ENCODE data around the gene MET. TPM values are rescaled to one million over a fixed set of nuclear protein-coding genes. Genes with fewer than 3 reads are reported as not detected.
"Not testable (repeated sequence)": the region's sequence is repeated elsewhere in the genome, so short reads cannot be mapped to it uniquely, and the experiment has no call there.

Gene MET
- 2.2 and 2.3 TPM in 2 replicates for total RNA-seq

DNA sequence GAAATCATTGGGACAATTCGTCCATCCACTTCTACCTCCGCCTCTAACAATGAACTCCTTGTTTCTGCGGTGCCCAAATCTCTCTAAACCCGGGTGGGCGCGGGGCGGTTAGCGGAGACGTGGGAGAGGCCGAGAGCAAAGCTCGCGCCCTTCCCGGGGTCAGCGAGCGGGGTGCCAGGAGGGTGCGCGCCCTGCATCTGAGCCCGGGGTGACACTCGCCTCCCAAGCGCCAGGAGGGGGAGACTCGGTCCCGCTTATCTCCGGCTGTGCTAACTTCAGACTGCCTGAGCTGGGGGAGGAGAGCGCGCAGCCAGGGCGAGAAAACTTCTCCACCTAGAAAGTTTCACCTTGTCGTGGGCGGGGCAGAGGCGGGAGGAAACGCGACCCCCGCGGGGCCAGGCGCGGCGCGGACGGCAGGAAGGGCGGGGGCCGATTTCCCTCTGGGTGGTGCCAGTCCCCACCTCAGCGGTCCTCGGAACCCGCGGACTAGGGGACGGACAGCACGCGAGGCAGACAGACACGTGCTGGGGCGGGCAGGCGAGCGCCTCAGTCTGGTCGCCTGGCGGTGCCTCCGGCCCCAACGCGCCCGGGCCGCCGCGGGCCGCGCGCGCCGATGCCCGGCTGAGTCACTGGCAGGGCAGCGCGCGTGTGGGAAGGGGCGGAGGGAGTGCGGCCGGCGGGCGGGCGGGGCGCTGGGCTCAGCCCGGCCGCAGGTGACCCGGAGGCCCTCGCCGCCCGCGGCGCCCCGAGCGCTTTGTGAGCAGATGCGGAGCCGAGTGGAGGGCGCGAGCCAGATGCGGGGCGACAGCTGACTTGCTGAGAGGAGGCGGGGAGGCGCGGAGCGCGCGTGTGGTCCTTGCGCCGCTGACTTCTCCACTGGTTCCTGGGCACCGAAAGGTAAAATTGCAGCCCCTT lies at the start of gene MET:
Gene MET, plus strand, starts transcription at position 516 of the 915 bp plus-strand sequence. CDS start 26,889 bp downstream, outside the sequence.
- peak within 1 kb of the TSS; percentile 71 for H3K27ac Mint-ChIP-seq
- peaks cover 9% of the 10 kb centered on the region for H3K4me1 Mint-ChIP-seq
- peak within 1 kb of the TSS; percentile 75 for H3K4me3 Mint-ChIP-seq
- DNase-seq, result peak; percentile 75
- intact Hi-C loops (cut with micrococcal nuclease), result loop anchor here (1.0 to 10.0 kb wide), 7 partner anchors 80 to 417 kb away; partner anchors contain the start of genes CAPZA2 and CAV1
- H3K9me3 Mint-ChIP-seq, result no peaks in the 10 kb centered on the region
- H3K36me3 Mint-ChIP-seq (ENCODE audit: low read depth), result no peaks in the 10 kb centered on the region
- peaks cover 69% of the 10 kb centered on the region for H3K27me3 Mint-ChIP-seq

DNA sequence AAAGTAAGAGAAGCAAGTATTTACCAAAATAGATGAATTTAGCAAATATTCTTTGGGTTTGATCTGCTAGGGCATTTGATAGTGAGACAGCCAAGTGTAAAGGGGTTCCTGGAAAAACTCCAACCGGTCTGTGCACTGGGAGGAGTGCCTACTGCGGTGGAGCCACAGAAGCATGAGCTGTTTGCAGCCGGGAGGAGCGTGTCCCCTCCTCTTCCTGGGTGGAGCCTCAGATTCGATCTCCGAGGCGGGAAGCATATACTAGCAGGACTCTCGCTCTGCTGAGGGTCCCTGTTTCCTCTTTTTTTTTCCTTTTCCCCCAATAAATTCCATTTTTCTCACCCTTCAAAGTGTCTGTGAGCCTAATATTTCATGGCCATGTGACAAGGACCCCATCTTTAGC lies 45.1 kb upstream of the MET start:
- intact Hi-C loops (cut with micrococcal nuclease), result no loop called here
- H3K4me1 Mint-ChIP-seq, result no peaks in the 10 kb centered on the region

DNA sequence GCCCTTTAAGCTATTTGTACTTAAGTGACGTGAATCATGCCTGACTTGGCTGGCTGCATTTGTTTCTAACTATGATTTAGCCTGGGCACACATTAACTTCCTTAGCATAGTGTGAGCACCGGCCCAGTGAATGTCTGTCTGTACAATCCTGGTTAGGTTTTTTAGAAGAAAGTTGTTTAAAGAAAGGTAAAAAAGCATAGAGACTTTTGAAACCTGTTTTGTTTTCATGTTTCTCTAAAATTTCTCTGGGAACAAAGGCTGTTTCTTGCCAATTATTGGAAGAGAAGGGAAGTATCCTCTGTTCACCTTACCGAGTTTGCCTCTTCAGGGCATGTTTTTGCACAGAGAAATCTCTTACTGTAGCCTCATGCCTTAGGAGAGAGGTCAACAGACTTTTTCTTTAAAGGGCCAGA lies 42.9 kb upstream of the MET start:
- no peaks in the 10 kb centered on the region for H3K36me3 Mint-ChIP-seq (ENCODE audit: low read depth)
- no peaks in the 10 kb centered on the region for H3K9me3 Mint-ChIP-seq

More for the DNA sequence above, 45.1 kb upstream of the MET start:
- Mint-ChIP-seq H3K27ac (no peak overlapping the region), H3K9me3 (no peaks in the 10 kb centered on the region), H3K4me3 (no peak overlapping the region), H3K27me3 (peaks cover 14% of the 10 kb centered on the region), H3K36me3 (ENCODE audit: low read depth) (no peaks in the 10 kb centered on the region)
- no peak for DNase-seq

DNA sequence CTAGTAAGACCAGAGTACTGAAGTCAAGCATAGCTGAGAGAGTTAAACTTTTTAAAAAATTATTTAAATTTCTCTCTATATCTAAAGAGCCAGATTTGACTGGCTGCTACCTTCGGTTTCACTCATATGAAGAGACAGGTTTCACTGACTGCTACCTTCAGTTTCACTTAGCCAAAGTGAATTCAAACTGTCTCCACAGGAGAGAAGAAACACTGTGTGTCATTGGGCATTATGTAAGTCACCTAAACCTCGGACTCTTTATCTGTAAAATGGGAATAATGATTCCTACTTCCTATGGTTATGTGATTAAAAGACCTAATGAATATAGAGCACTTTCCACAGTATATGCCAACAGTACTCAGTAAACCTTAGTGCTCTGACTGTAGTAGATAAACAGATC lies 41.6 kb upstream of the MET start:
- Mint-ChIP-seq H3K27me3 (peaks cover 14% of the 10 kb centered on the region), H3K36me3 (ENCODE audit: low read depth) (no peaks in the 10 kb centered on the region), H3K27ac (no peak overlapping the region), H3K4me1 (no peaks in the 10 kb centered on the region), H3K9me3 (no peaks in the 10 kb centered on the region), H3K4me3 (no peak overlapping the region)
- no peak for DNase-seq
- intact Hi-C loops (cut with micrococcal nuclease), result no loop called here

More for the DNA sequence above, 42.9 kb upstream of the MET start:
- H3K27ac Mint-ChIP-seq, result no peak overlapping the region
- intact Hi-C loops (cut with micrococcal nuclease), result no loop called here
- peaks cover 14% of the 10 kb centered on the region for H3K27me3 Mint-ChIP-seq
- no peaks in the 10 kb centered on the region for H3K4me1 Mint-ChIP-seq
- H3K4me3 Mint-ChIP-seq, result no peak overlapping the region
- DNase-seq, result no peak

DNA sequence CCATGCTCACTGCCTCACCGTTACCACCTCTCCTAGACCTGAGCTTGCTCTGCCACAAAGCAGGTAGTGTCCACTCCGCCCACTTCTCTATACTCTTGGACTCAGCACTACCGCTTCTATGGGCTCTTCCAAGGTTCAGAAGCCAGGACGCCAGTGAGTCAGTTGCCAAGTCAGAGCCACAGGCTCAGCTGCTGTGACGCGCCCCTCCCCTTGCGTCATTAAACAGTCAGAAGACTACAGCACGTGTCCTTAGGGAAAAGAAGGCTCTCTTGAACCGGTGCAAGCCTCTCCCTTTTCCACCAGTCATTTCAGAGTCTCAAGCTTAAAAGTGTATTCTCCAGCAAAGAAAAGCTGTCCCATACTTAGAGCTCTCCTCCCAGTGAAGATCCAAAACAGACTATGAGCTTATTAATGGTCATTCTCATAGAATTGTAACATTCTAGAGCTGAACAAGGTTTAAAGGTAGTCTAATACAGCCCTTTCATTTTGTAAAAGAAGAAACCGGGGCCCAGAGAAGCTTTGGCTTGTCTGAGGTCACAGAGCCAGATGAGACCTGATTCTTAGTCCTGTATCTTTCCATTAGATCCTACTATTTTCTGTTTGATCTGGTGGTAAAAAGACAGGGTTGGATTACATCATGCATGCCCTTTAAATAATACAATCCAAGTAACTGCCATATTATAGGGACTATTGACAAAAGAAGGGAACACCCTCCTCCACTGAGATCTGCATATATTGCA lies 40.9 kb upstream of the MET start:
- Mint-ChIP-seq H3K36me3 (ENCODE audit: low read depth) (no peaks in the 10 kb centered on the region), H3K4me3 (no peak overlapping the region), H3K27me3 (peaks cover 12% of the 10 kb centered on the region), H3K27ac (no peak overlapping the region), H3K4me1 (no peaks in the 10 kb centered on the region), H3K9me3 (no peaks in the 10 kb centered on the region)
- intact Hi-C loops (cut with micrococcal nuclease), result no loop called here
- DNase-seq, result no peak

DNA sequence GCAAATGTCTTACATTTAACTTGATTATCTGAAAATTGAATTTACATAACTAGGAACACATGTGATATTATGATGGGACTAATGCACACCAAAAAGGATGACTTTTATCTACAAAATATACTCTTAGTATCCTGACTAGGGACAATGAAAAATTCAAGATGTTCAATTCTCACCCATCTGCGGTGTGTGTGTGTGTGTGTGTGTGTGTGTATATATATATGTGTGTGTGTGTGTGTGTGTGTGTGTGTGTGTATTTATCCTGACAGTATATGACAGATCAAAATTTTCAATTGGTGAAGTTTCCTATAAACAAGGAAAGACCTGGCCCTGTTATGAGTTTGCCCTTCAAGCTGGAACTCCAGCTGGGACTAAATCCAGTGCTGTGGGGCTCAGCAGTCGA lies 40.3 kb upstream of the MET start:
- H3K27ac Mint-ChIP-seq, result no peak overlapping the region
- H3K27me3 Mint-ChIP-seq, result peaks cover 12% of the 10 kb centered on the region
- no peaks in the 10 kb centered on the region for H3K9me3 Mint-ChIP-seq
- H3K4me1 Mint-ChIP-seq, result no peaks in the 10 kb centered on the region
- H3K36me3 Mint-ChIP-seq (ENCODE audit: low read depth), result no peaks in the 10 kb centered on the region
- no peak overlapping the region for H3K4me3 Mint-ChIP-seq
- no peak for DNase-seq
- intact Hi-C loops (cut with micrococcal nuclease), result no loop called here

DNA sequence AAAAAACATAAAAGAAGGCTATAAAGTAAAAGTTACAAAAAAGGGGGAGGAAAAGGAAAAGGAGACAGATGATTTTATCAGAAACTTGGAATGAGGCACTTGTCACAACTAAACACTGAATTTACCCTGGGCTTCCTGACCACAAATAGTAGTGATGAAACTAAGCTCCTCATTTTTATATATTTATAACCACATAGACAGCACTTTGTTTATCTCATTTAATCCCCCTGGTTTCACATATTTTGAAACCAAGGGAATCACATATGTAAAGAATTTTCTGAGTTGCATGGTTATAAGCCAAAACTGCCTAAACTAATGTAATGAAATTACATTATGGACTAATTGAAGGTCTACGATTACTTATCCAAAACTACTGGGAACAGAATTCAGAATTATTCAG lies 39.6 kb upstream of the MET start:
- intact Hi-C loops (cut with micrococcal nuclease), result no loop called here
- no peaks in the 10 kb centered on the region for H3K4me1 Mint-ChIP-seq
- no peak for DNase-seq
- peaks cover 14% of the 10 kb centered on the region for H3K27me3 Mint-ChIP-seq
- no peak overlapping the region for H3K4me3 Mint-ChIP-seq
- no peaks in the 10 kb centered on the region for H3K36me3 Mint-ChIP-seq (ENCODE audit: low read depth)
- no peaks in the 10 kb centered on the region for H3K9me3 Mint-ChIP-seq
- no peak overlapping the region for H3K27ac Mint-ChIP-seq

DNA sequence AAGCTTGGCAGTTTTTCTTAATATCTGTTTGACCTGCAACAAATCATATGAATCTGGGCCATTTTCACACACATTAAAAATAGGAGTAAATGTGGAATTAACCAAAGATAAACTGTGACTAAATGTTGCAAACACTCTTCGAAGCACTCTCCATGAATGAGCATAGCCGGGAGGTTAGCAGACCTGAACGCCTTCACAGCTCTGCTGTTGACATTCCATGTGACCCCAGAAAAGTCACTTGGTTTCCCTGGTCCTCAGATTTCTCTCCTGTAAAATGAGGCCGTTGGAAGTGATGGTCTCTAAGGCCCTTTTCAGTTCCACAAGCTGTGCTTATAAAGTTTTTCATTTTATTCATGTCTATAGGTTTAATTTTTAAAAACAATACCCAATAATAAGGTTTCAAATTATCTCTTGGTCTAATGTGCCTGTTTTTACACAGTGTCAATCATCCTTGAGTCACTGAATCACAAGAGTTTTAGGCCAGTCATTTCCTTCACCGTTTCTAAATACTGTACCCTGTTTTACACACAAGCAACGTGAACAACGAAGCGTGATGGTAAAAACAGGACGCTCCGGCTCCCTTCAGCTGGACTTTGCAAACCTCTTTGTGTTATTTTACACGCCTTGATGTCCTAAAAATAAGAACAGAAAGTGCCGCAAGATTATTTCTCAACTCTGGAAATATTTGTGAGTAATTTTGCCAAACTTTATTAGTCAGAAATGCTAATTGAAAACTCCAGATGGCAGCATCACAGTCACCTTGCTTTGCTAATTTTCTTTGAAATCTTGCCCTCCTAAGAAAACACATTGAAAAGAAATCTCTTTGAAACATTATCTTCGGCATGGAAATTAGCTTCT lies 38.6 kb upstream of the MET start:
- no peak overlapping the region for H3K4me3 Mint-ChIP-seq
- H3K9me3 Mint-ChIP-seq, result no peaks in the 10 kb centered on the region
- intact Hi-C loops (cut with micrococcal nuclease), result no loop called here
- H3K27me3 Mint-ChIP-seq, result peaks cover 14% of the 10 kb centered on the region
- no peaks in the 10 kb centered on the region for H3K36me3 Mint-ChIP-seq (ENCODE audit: low read depth)
- no peak for DNase-seq
- no peak overlapping the region for H3K27ac Mint-ChIP-seq
- no peaks in the 10 kb centered on the region for H3K4me1 Mint-ChIP-seq

DNA sequence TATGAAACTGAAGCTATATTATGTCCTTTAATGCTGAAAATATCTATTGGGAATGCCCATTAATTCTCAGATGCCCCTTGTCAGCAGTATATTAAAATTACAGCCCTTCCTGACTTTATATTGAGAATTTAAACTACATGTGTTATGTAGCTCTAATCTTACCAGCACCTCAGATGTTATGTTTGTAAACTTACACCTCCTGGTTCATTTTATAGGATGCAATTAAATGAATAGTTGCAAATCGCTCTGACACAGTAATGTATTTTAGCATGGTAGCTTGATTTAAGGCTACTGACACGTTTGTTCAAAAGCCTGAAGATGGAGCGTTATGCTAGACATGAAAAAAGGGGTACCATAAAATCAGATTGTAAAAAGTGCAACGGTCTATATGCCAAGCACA lies 35.0 kb upstream of the MET start:
- Mint-ChIP-seq H3K27me3 (peaks cover 6% of the 10 kb centered on the region), H3K4me1 (no peaks in the 10 kb centered on the region), H3K27ac (no peak overlapping the region), H3K36me3 (ENCODE audit: low read depth) (no peaks in the 10 kb centered on the region), H3K4me3 (no peak overlapping the region), H3K9me3 (no peaks in the 10 kb centered on the region)
- DNase-seq, result no peak
- intact Hi-C loops (cut with micrococcal nuclease), result no loop called here

DNA sequence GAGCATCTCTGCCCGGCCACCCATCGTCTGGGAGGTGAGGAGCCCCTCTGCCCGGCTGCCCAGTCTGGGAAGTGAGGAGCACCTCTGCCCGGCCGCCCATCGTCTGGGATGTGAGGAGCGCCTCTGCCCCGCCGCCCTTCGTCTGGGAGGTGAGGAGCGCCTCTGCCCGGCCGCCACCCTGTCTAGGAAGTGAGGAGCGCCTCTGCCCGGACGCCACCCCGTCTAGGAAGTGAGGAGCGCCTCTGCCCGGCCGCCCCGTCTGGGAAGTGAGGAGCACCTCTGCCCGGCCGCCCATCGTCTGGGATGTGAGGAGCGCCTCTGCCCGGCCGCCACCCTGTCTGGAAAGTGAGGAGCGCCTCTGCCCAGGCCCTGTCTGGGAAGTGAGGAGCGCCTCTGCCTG lies 33.4 kb upstream of the MET start:
- H3K4me1 Mint-ChIP-seq; H3K9me3 Mint-ChIP-seq; H3K27ac Mint-ChIP-seq; H3K4me3 Mint-ChIP-seq; H3K36me3 Mint-ChIP-seq (ENCODE audit: low read depth); intact Hi-C loops (cut with micrococcal nuclease); H3K27me3 Mint-ChIP-seq: not testable (repeated sequence)
- DNase-seq, result peak; percentile 10

DNA sequence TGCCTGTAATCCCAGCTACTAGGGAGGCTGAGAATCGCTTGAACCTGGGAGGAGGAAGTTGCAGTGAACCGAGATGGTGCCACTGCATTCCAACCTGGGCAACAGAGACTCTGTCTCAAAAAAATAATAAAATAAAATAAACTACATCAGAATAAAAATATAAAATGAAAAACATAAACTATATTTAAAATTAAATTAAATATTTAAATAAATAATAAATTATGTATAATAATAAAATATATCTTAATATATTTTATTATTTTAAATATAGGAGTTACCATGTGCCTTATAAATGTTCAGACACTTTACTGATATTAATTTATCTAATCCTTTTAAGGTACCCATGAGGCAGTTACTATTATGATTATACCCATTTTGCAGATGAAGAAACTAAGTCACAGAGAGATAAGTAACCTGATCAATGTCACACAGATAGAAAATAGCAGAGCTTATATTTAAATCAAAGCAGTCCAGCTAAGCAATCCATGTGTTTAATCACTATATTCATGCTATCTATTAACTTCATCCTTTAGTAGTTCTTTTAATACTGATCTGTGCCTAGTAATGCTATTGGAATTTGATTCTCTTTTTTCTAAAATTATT lies 30.3 kb upstream of the MET start:
- no peaks in the 10 kb centered on the region for H3K4me1 Mint-ChIP-seq
- H3K27ac Mint-ChIP-seq, result no peak overlapping the region
- peaks cover 4% of the 10 kb centered on the region for H3K27me3 Mint-ChIP-seq
- H3K36me3 Mint-ChIP-seq (ENCODE audit: low read depth), result no peaks in the 10 kb centered on the region
- intact Hi-C loops (cut with micrococcal nuclease), result no loop called here
- no peak overlapping the region for H3K4me3 Mint-ChIP-seq
- no peak for DNase-seq
- H3K9me3 Mint-ChIP-seq, result no peaks in the 10 kb centered on the region

DNA sequence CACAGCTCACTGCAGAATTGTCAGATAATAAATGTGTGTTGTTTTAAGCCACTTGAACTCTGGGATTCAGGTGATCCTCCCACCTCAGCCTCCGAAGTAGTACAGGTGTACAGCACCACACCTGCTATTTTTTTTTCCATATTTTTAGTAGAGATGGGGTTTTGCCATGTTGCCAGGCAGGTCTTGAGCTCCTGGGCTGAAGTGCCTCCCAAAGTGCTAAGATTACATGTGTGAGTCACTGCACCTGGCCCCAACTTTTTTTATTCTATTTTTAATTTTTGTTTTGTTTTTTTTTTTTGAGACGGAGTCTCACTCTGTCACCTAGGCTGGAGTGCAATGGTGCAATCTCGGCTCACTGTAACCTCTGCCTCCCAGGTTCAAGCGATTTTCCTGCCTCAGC lies 28.8 kb upstream of the MET start:
- H3K4me3 Mint-ChIP-seq; H3K27me3 Mint-ChIP-seq; H3K9me3 Mint-ChIP-seq; DNase-seq; H3K36me3 Mint-ChIP-seq (ENCODE audit: low read depth); intact Hi-C loops (cut with micrococcal nuclease); H3K27ac Mint-ChIP-seq; H3K4me1 Mint-ChIP-seq: not testable (repeated sequence)

DNA sequence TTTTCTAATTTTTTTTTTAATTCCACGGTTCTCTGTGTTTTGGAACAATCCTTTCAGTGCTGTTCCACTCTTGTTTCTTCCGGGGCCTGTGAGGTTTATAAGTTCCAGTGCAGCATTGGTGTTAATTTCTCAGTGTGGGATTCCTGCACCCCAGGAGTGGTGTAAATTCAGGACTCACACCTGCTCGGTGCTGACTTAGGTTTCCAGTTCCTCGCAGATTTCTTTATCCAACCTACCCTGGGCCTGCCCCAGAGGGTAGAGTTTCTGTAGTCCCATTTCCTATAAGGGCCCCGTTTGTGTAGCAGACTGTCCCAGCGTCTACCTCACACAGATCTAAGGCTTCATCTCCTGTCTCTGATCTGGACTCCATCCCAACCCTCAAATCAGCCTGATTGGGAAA lies 27.4 kb upstream of the MET start:
- Mint-ChIP-seq H3K4me3 (no peak overlapping the region), H3K9me3 (no peaks in the 10 kb centered on the region), H3K27ac (no peak overlapping the region), H3K36me3 (ENCODE audit: low read depth) (no peaks in the 10 kb centered on the region), H3K4me1 (no peaks in the 10 kb centered on the region), H3K27me3 (peaks cover 1% of the 10 kb centered on the region)
- DNase-seq, result no peak
- intact Hi-C loops (cut with micrococcal nuclease), result no loop called here
